Measurements from ENCODE around the gene AKAP13. TPM values are rescaled to one million over a fixed set of nuclear protein-coding genes. Genes with fewer than 3 reads are reported as not detected.

AKAP13 gene
- total and polyA plus RNA-seq, 2 of the 13 experiments (the other 11 are each of a cell fraction or from before 2014, with no cell fraction given): 6.7 to 27.1 TPM

DNA sequence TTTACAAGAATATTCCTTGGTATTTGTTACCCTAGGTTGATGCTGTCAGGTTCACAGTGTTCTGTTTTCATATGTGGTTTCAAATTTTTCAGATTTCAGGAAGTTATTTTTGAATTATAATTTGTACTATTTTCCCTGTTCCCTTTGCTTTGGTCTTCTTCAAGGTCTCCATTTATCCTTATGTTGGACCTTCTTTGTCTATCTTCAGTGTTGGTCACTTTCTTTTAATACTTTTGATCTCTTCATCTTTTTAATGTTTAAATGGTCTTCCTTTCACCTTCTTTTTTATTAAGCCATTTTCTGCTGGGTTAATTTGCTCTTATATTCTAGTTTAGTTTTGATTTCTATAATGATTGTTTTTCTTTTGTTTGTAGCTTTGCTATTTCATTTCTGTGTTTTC lies 353.0 kb downstream of the AKAP13 start:
- Histone ChIP-seq H3K79me2 (ENCODE audit: insufficient read depth, low read length) (no peaks in the 10 kb centered on the region), H3K4me1 (ENCODE audit: insufficient read depth, low read length) (no peaks in the 10 kb centered on the region), H3K27me3 (ENCODE audit: control insufficient read depth in 1 of 2, insufficient read depth in 2 of 2, low read length in 2 of 2) (no peaks in the 10 kb centered on the region), H4K20me1 (ENCODE audit: insufficient read depth, low read length) (no peaks in the 10 kb centered on the region), H3K9ac (ENCODE audit: insufficient read depth, low read depth, low read length) (no peak overlapping the region), H3K4me3 (replicated peaks in 1 of 3; ENCODE audit: insufficient read depth in 1 of 3, low read depth in 2 of 3, low read length in 3 of 3) (no peak overlapping the region), H3K9me3 (ENCODE audit: low read length) (peaks cover 16% of the 10 kb centered on the region), H3K4me2 (ENCODE audit: low read depth, low read length) (no peak overlapping the region), H3K36me3 (replicated peaks in 1 of 2; ENCODE audit: control insufficient read depth in 1 of 2, insufficient read depth in 2 of 2, low read length in 2 of 2) (peaks cover 7 to 45% of the 10 kb centered on the region in 2 experiments; a peak in 4 of 5 replicates), H3K27ac (ENCODE audit: extremely low read length, insufficient read depth, low read length) (no peak overlapping the region), H2AFZ (ENCODE audit: low read length) (no peak overlapping the region)
- in situ Hi-C loops (cut with HindIII; ENCODE audit: extremely low pct_ligation_motif_present, low pct_unique_long_range_greater_than_20kb) (no loop called here), intact Hi-C loops (cut with micrococcal nuclease; ENCODE audit: unreplicated experiment) (no loop called here)
- BruUV-seq (replicated peaks): no TSS peak
- no peak for ATAC-seq
- CTCF ChIA-PET (ENCODE audit: low intra/inter-chr PET ratio, low total read pairs): no interaction called here
- DNase-seq (ENCODE audit: low spot score): no peak
- POLR2A ChIA-PET: no interaction called here
- no peak for TF ChIP-seq NAIF1 (CRISPR knock-in tag; IDR thresholded peaks at IDR 0.05; ENCODE audit: borderline replicate concordance)
- TF ChIP-seq ZNF879 (CRISPR knock-in tag; IDR thresholded peaks at IDR 0.05): no peak
- TF ChIP-seq, protein P1, sequence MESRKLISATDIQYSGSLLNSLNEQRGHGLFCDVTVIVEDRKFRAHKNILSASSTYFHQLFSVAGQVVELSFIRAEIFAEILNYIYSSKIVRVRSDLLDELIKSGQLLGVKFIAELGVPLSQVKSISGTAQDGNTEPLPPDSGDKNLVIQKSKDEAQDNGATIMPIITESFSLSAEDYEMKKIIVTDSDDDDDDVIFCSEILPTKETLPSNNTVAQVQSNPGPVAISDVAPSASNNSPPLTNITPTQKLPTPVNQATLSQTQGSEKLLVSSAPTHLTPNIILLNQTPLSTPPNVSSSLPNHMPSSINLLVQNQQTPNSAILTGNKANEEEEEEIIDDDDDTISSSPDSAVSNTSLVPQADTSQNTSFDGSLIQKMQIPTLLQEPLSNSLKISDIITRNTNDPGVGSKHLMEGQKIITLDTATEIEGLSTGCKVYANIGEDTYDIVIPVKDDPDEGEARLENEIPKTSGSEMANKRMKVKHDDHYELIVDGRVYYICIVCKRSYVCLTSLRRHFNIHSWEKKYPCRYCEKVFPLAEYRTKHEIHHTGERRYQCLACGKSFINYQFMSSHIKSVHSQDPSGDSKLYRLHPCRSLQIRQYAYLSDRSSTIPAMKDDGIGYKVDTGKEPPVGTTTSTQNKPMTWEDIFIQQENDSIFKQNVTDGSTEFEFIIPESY (CRISPR knock-in tag; IDR thresholded peaks at IDR 0.05): no peak
- TF ChIP-seq NFIB (CRISPR knock-in tag; IDR thresholded peaks at IDR 0.05; ENCODE audit: borderline replicate concordance): no peak
- TF ChIP-seq ZNF263 (CRISPR knock-in tag; IDR thresholded peaks at IDR 0.05): no peak
- TF ChIP-seq ZNF816 (CRISPR knock-in tag; IDR thresholded peaks at IDR 0.05; ENCODE audit: borderline replicate concordance): no peak
- TF ChIP-seq HOXD1 (CRISPR knock-in tag; IDR thresholded peaks at IDR 0.05): no peak
- TF ChIP-seq, protein P2, sequence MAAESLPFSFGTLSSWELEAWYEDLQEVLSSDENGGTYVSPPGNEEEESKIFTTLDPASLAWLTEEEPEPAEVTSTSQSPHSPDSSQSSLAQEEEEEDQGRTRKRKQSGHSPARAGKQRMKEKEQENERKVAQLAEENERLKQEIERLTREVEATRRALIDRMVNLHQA (CRISPR knock-in tag; IDR thresholded peaks at IDR 0.05): no peak
- TF ChIP-seq SYNCRIP (IDR thresholded peaks at IDR 0.05; ENCODE audit: insufficient read depth, low read depth, low read length): no peak
- no peak for TF ChIP-seq ZNF207 (IDR thresholded peaks at IDR 0.05; ENCODE audit: borderline replicate concordance)
- TF ChIP-seq ZNF441 (CRISPR knock-in tag; IDR thresholded peaks at IDR 0.05; ENCODE audit: borderline replicate concordance): no peak
- no peak for TF ChIP-seq SMYD3 (CRISPR knock-in tag; IDR thresholded peaks at IDR 0.05)
- no peak for TF ChIP-seq ZBTB8A (CRISPR knock-in tag; IDR thresholded peaks at IDR 0.05; ENCODE audit: borderline replicate concordance, low read depth)
- FAIRE-seq: no peak
